ENCODE results near the gene SLIT3.

SLIT3 gene

DNA sequence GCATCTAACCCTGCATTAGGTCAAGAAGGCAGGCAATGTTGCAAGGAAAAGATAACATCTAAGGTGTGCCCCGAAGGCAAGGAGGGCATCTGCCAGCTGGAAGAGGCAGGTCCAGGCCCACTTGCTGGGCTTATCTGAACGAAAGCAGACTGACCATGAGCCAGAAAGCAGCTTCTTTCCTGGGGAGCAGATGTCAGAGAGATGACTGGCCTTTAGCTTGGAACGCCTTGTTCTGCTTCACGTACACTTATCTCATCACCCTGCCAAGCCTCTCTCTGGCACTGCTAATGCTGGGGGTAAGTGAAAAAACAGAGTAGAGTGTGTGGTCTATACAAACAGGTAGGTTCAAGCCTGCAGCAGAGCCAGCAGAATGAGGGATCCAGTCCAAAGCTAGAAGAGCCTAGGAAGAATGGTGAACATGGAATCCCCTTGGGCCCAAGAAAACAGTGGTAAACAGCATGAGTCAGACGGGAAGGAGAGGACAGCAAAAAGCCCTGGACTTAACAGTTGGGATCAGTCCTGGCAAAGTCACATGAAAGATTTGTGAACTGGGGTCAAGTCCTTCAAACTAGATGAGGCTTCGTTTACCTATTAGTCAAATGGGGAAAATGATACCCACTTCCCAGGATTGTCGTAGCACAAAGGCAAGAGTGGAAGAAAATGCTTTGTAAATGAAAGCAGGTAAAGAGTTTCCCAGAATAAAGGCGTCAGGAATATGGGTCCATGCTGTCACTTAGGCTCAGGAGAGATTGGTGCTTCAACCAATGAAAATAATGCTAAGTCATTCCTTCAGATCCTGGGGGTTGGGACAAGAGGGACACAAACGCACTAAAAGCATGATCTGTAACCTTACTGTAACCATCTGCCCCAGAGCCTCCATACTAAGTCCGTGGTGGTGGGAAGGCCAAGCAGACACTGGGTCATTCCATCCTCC lies 200.9 kb downstream of the SLIT3 start:
- DNase-seq = no peak

DNA sequence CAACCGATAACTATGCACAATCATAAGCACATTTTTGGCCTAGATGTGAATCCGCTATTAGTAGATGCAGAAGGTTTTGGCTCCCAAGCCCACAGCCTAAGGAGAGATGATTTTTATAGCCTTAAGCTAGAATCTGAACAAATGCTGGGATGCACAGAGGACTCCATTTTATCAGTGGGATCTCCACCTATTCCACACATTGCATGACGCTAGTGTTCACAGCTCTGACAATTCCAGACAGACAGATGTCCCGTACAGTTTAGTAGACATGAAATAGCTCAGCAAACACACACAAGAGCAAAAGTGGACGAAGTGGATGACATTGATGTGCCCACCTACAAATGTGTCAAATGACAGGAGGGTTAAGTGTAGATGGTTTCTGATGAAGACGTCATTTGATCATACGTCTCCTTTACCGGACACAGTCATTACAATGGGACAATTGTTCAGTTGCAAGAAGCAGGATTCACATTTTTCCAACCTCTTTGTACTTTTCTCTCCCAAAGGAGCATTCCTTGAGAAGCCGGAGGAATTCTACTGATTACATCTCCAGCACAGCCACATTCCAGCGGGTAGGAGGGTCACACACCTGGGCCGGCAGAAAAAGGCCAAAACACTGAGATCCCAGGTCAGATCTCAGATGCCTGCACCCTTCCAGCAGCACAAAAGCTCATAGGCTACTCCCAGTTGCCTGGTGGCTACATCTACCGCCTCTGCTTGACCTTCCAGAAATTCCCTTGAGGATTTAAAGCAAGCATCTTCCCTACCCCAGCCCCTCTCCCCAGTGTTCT lies 202.4 kb downstream of the SLIT3 start:
- no peak for DNase-seq

DNA sequence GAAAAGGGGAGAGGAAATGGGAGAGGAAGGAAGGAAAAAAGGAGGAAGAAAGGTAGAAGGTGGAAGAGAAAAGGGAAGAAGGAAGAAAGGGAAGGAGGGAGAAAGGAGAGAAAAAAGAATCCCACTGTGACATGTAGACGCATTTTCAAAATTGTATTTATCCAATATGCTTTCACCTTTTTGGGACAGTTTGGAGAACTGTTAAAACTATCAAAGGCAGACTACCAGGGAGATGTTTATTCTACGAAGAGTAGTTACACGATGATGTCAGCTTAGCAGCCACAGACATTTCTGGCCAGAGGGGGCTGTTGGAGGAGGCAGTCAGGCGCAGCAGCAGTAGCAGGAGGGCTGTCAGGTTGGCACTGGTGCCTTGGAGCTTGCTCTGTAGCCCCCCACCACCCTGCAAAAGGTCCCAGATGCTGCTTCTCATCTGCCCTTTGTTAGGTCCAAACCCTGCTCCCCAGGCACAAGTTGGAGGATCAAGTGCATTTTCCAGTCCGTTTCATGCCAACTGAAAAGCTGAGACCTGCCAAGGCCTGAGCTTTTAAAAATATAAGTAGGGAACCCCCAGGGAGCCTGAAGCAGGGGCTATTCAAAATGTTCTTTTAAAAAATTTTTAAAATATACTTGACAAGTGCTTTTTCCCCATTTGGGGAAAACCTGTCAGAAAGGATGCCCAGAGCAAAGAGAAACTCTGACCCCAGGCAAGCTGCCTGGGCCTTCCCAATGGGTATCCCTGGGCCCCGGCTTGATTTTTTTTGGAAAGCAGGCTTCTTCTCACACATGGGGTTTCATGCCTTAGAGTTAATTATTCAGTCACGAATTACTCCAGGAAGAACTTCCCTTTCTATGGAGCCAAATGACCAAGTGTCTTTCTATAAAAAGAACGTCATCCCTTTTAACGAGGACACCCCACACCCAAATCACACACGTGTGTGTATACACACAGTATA lies 203.3 kb downstream of the SLIT3 start:
- DNase-seq = peak; percentile 77

DNA sequence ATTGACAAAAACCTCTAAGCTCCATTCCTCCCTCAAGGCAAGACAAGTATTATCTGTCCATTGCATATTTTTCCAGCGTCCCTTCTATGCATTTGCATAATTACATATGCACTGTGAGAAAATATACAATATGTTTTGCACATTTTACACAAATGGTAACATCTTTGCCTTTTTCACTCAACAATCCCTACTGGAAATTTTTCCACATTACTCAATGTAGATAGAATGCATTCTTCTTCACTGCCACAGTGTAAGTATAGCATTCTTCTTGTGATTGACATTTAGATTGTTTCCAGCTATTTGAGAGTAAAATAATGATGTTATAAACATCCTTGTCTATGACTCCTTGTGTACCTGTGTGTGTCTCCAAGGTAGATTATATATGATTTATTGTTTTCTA lies 205.0 kb downstream of the SLIT3 start:
- no peak for DNase-seq

DNA sequence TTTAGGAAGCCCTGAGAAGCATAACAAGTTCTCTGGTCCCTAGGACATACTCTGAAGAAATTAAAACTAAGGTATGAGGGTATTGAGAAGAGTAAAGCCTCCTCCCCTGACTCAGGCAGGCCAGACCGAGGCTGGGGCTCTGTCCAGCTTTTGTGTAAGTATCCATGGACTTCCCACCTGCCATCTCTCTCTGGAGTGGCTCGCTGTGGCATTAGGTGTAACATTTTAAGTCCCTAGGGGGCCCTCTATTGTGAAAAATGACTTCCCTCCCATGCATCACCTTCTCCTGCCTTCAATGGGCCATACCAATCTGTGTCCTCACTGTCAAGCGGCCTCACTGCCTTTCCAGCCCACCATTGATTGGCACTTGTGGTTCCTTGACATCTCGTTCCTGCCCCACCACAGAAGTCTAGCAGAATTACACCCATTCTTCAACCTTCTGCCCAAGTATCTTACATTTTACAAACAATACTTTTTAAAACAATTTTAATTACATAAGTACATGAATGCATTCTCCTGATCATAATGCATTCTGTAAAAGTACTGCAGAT lies 205.5 kb downstream of the SLIT3 start:
- DNase-seq = no peak

DNA sequence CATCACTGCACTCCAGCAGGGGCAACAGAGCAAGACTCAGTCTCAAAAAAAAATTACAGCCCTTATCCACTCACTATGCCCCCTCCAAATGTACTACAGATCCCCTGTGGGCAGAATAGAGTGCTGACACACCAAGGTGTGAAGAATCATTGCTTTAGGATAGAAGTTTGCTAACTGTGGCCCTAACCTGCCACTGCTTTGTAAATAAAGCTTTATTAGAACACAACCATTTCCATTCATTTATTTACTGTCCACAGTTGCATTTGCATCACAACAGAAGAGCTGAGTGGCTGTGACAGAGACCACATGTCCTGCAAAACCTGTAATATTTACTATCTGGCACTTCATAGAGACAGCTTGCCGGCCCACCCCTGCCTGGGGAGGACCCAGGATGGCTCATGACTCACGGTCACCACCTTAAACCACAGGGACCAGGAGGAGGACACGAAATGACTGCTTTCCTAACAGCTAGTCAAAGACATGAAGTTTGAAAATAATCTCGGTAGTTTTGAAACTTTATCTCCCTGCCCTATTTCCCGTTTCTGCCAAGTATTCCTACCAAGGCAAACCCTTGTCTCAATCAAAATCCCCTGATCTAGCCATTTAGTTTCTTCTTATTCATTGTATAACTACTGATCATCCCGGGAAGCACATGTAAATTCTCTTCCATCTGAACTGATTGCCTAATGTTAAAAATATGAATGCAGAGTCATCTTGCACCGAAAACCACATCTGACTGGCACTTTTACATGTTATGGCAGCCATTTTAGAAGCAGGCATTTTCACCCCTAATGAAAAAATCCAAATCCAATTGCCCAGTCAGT lies 206.1 kb downstream of the SLIT3 start:
- DNase-seq = no peak

DNA sequence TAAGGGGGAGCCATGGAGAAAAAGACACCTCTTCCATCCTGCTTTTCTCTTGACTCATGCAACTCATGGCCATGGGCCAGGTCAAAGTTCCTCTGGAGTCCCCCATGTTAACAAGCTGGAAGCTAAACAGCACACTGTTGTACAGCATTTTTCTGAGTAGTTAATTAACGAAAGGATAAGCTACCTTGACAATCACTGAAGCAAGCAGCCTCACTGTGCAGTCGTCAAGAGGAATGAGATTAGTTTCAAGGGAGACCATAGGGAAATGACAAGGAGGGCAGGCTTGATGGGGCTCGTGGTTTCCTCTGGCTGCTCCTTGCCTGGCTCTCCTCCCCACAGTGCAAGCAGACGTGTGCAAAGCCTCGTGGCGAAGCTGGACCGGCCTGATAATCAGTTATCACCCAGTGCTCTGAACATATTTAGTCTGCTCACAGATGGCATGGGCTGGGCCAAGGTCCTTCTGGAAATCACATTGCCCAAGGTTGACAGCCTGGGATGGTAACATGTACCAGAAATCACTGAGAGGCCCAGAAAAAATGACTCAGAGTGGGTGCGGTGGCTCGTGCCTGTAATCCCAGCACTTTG lies 209.5 kb downstream of the SLIT3 start:
- DNase-seq = no peak

DNA sequence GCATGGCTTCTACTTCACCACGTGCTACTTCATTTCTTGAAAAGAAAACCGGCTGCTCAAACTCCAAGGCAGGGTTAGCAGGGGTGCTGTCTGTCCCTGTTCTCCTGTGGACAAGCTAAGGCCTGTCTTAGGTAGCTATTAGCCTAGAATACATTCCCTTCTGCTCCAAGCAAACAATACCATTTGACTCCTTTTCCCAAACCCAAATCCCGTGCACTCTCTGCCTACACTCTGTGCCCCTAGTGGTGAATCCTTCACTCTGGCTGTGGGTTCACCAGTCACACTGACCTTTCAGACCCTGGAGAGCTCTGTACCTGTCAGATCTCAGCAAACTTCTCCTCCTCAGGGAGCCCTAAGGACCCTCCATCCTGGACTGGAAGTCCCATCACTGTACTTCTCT lies 211.6 kb downstream of the SLIT3 start:
- no peak for DNase-seq

DNA sequence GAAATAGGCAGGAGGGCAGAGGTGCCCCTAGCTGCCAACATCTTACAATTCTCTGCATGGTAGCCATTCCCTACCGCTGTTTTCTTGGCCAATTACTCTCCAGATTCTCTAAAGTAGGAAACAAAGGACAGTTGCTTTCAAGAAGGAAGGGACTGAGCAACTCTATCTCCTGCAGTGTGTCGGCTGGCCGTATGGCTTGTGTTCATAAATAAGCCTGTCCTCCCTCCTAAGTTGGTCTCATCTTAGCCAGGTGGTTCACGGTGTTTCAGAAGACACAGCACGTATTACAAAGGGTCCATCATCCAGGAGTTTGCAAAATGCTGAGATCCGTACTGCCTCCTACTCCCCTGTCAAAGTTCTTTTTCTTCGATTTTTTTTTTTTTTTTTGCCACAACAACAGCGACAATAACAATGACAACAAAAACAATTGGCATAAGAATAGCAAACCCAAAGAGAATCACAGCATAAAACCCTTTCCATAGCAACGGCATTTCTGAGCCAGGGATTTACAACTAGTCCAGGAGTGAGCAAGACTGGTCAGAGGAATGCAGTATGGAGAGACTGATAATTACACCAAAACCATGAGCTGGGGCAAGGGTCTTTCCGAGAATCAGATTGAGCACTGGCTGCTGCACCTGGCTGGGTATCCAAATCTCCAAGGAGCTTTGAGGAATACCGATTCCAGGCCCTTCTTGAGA lies 212.8 kb downstream of the SLIT3 start:
- DNase-seq = no peak

DNA sequence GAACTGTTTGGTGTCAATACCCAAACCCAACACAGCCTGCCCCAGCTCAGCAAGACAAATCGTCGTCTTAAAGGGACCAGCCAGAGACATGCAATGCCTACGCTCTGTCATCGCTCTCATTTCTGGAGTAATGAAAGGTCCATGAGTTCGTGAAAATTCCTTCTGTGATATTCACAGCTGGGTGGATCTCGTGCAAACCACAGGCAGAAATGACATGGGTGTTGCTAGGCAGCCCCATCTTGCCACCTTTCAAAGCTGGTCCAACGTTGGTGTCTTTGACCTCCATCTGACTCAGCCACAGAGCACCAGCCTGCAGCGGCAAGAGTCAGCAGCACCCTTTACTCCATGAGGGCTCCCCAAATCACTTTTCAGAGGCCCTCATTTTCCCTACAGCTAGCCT lies 215.3 kb downstream of the SLIT3 start:
- DNase-seq = no peak

DNA sequence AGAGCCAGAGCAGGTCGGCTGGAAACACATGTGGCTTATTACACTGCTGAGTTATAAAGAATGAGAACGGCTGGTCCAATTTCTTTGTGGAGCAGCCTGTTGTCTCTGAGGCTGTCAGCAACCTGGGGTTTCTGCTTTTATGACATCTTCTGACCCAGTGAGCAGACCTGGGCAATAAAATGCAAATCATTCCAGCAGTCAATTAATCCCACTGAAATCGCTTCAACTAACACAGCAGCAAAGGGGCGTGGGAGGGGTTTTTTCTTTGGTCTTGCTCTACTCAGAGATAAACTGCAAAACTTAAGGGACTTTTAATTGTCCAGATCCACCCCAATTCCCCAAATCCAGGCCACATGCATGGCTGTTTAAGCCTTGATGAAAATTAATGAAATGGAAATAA lies 215.7 kb downstream of the SLIT3 start:
- no peak for DNase-seq

DNA sequence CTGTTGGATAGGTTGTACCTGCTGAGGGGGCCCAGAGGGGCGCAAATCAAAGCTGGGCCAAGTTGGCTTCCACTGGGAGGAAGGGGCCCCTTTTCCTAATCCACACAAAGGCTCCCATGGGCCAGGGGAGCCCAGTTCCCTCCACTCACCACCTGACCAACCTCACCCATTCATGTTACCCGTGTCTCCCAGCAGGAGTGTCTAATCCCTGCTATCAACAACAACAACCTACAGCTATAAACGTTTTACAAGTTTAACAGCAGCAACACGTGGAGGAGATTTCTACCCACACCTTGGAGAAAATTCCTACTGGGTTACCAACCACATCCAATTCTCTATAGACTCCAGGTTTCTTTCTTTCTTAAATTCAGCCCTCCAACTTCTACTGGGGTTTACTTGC lies 216.2 kb downstream of the SLIT3 start:
- no peak for DNase-seq

DNA sequence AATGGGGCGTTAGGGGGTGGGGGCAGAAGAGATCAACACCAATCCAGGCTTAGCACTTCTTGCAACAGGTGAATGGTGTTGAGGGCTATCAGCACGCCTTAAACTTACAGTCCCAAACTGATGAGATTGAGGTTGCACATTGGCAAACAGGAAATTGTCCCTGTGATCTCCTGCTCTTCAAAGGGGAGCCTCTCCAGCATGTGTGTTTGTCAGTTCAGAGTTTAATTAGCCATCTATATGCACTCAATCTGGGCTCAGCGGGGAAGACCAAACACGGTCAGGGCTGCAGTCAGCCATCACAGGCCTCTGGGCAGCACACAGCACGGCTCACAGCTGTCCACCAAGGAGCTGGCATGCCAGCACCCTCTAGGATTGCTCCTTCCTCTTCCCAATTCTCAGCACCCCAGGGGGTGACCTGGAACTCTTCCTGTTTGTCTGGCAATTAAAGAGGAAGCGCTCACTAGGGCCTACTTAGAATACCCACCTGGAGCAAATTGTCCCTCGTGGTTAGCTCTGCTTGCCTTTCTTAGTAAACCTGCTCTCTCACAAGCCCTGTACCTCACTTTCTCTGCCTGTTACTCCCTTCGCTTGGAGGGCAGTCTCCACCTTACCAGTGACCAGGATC lies 217.4 kb downstream of the SLIT3 start:
- DNase-seq = no peak

DNA sequence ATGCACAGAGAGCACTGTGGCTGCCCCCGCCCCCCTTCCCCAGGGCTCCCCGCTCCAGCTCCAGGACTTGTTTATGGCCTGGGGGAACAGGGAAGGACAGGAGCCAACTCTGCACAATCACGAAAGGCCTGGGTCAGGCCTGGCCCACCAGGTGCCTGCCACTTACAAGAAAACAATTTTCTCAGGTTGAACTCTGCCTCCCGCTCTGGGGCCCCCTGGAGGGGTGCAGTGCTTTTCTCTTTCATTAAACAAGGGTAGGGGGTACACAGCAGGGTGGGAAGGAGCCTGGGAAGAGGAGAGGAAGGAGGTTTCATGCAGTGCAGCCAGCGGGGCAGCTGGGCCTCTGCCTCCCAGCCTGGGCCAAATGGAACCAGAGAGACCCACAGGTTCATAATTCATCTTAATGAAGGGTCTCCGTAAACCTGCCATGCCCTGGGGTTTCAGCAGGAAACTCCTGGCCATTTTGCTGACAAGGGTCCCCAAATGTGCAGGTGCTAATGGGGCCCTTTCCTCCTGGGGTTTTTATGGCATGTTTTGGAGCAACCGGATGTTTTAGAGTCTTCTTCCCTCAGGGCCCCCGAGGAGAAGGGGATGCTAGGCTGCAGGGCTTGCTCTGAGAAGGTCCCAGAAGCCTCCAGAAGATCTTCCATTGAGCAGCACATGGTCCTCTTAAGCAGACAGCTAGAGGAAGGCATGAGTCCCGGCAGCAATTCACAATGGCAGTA lies 219.8 kb downstream of the SLIT3 start:
- DNase-seq = no peak

DNA sequence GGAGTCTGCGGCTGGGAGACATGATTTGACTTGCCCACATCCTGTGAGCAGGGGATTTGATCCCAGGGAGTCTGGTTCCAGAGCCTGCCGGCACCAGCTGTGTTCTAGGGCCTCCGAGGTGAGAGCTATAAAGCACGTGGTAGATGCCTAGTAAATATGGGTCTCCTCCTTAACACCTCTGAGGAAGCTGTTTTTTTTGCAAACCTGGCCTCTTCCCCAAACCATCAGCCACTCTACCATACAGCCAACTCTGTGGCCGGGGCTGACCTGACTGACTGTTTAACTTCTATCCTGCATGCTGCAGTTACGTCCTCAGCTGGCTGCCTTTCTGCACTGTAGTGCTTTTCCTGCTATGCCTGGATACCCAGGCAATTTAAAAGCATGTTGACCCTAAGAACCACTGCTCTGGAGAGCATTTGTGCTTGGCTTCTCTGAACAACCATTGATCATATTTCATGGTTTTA lies 220.5 kb downstream of the SLIT3 start:
- DNase-seq = no peak

DNA sequence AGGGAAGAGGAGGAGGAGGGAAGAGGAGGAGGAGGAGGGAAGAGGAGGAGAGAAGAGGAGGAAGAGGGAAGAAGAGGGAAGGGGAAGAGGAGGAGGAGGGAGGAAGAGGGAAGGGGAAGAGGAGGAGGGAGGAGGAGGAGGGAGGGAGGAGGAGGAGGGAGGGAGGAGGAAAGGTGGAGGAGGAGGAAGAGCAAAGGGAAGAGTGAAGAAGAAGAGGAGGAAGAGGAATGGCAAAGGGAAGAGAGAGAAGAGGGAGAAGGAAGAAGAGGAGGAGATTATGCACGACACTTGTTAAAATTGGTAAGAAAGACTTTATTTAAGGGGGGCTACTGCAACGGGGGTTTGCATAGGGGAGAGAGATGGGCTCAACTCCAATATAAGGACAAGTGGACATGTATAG lies 221.2 kb downstream of the SLIT3 start:
- DNase-seq = no peak

DNA sequence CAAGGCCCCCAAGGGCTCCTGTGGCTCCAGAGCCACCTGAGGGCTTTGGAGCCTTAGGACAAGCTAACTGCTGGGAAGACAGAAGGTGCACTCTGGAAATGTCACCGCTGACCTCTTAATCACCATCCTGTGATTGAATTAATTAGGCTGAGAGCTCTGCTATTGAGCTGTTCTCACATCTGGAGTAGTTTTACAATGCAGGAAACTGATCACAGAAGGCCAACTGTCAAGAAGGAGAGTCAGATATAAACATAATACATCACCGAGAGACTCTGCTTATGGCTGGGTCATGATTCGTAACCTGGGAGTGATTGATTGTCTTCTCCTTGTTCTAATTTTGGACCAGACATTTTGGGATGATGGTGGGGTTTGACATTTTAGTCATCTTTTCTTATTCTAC lies 226.1 kb downstream of the SLIT3 start:
- DNase-seq = no peak

DNA sequence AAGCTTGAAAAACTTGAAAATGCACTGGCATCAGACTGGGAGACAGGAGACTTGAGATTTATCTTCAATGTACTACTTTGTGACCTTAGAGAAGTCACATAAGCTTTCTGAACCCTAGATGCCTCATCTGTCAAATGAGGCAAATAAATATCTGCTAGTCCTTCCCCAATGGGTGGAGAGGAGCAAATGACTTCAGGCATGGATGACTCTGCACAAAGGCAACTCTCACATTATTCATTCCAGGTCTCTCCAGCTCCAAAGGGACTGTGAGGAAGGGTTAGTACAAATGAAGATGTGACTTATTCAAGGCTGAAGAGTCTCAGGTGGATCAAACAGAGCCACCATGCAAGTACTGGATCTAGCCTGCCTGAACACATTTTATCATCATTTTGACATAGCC lies 228.7 kb downstream of the SLIT3 start:
- no peak for DNase-seq

DNA sequence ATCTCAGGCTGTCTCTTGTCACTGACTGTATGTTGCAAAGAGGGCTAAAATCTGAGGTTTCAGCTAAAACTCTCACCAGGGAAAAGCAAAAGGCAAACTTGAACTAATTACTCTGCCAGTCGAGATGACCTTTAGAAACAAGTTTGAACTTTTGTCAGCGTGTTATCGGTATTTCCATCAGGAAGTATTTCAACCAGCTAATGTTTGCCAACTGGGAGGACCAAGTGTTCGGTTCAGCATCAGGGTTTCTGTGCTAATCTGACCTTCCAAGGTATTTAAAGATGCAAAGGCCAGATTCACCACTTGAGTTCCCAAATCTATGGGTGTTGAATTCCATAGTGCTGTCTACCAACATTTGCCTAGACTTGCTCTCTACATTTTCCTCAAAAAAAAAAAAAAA lies 230.5 kb downstream of the SLIT3 start:
- no peak for DNase-seq

Data from left hindlimb (tissue), 1 donor.